Activated CD4-positive, alpha-beta T cell treated with anti-CD3 and anti-CD28 coated beads for 24 hours (primary cell): Measurements from ENCODE around the gene TK1.
A peak's percentile ranks its signal among the peaks of the same experiment; 100 is the strongest.
"Not testable (repeated sequence)": the region's sequence is repeated elsewhere in the genome, so short reads cannot be mapped to it uniquely, and the experiment has no call there.

Experiments used
- DNase-seq, 2 donors: peaks; one replicate each; pipeline ENCODE4 v3.0.0-alpha.2; 2020; ENCODE audit warnings: low read depth in 2 of 2

TK1 gene

GRCh38 chr17:78176548-78177025, 10.3 kb downstream of the TK1 start:
- DNase-seq: peak; percentile 62 to 70

GRCh38 chr17:78175643-78175981, 11.2 kb downstream of the TK1 start:
- DNase-seq: no peak

- no peak for DNase-seq
Observed at GRCh38 chr17:78174870-78175642, 11.8 kb downstream of the TK1 start.

- DNase-seq: no peak
Observed at GRCh38 chr17:78174346-78174869, 12.4 kb downstream of the TK1 start.

GRCh38 chr17:78173097-78173715, 13.6 kb downstream of the TK1 start:
- DNase-seq: no peak

GRCh38 chr17:78172249-78173051, 14.4 kb downstream of the TK1 start:
- no peak for DNase-seq

- not testable (repeated sequence) for DNase-seq
Observed at GRCh38 chr17:78171591-78172248, 15.1 kb downstream of the TK1 start.

GRCh38 chr17:78170692-78171590, 15.9 kb downstream of the TK1 start:
- no peak for DNase-seq

- DNase-seq: peak; percentile 54 to 58
Observed at GRCh38 chr17:78168903-78169793, 17.7 kb downstream of the TK1 start.

GRCh38 chr17:78168242-78168902, 18.5 kb downstream of the TK1 start, which contains the start of gene SYNGR2:
TSS of gene SYNGR2 (plus strand) at chr17:78168581. CDS start at chr17:78168617, 36 bp downstream.
- DNase-seq: peak; percentile 76 to 80

GRCh38 chr17:78166416-78166815, 20.4 kb downstream of the TK1 start:
- no peak for DNase-seq

GRCh38 chr17:78164748-78165607, 21.9 kb downstream of the TK1 start:
- DNase-seq: no peak

- no peak for DNase-seq
Observed at GRCh38 chr17:78163881-78164747, 22.7 kb downstream of the TK1 start.

GRCh38 chr17:78159575-78160158, 27.2 kb downstream of the TK1 start:
- no peak for DNase-seq

GRCh38 chr17:78154903-78155811, 31.7 kb downstream of the TK1 start:
- DNase-seq: no peak
